Trophoblast cell (in vitro differentiated cells and primary cell): Measurements from ENCODE around the gene NAXE.

Source experiments
- DNase-seq, 2 donors: peaks; one replicate each; pipeline ENCODE4 v3.0.0-alpha.2; 2016
- H2AFZ ChIP-seq: 2 replicates; pipeline ENCODE4 v1.6.1; 2013; ENCODE audit warnings: low read length, moderate library complexity, mild to moderate bottlenecking; ENCODE audit not compliant: insufficient read depth, poor library complexity
- H2AK5ac ChIP-seq: 2 replicates; pipeline ENCODE4 v1.6.1; 2013; ENCODE audit warnings: mild to moderate bottlenecking, low read length
- H2BK120ac ChIP-seq: 2 replicates; pipeline ENCODE4 v1.6.1; 2013; ENCODE audit warnings: low read length, mild to moderate bottlenecking, moderate library complexity; ENCODE audit not compliant: insufficient read depth, poor library complexity
- H2BK12ac ChIP-seq: 2 replicates; pipeline ENCODE4 v1.6.1; 2013; ENCODE audit warnings: mild to moderate bottlenecking, low read length, moderate library complexity
- H2BK5ac ChIP-seq: 2 replicates; pipeline ENCODE4 v1.6.1; 2013; ENCODE audit warnings: low read length, low read depth, moderate library complexity, mild to moderate bottlenecking; ENCODE audit not compliant: poor library complexity
- H3K14ac ChIP-seq: 2 replicates; pipeline ENCODE4 v1.6.1; 2013; ENCODE audit warnings: mild to moderate bottlenecking, low read length
- H3K18ac ChIP-seq: 2 replicates; pipeline ENCODE4 v1.6.1; 2013; ENCODE audit warnings: mild to moderate bottlenecking, low read length
- H3K23ac ChIP-seq: 2 replicates; pipeline ENCODE4 v1.6.1; 2013; ENCODE audit warnings: low read length
- H3K27ac ChIP-seq: 2 replicates; pipeline ENCODE4 v1.5.1; 2013; ENCODE audit warnings: low read depth, mild to moderate bottlenecking, inconsistent platforms, low read length, moderate library complexity
- H3K27me3 ChIP-seq: 2 replicates; pipeline ENCODE4 v1.6.1; 2013; ENCODE audit warnings: inconsistent platforms, mild to moderate bottlenecking, low read length, moderate library complexity; ENCODE audit not compliant: insufficient read depth
- H3K36me3 ChIP-seq, 2 experiments: 1 replicate in 1 of 2; 2 replicates in 1 of 2; pipeline ENCODE4 v1.6.1; 2013; ENCODE audit warnings: low read length in 2 of 2, mild to moderate bottlenecking in 2 of 2, moderate library complexity in 1 of 2; ENCODE audit not compliant: insufficient read depth in 2 of 2, control insufficient read depth in 1 of 2
- H3K4ac ChIP-seq: 2 replicates; pipeline ENCODE4 v1.6.1; 2013; ENCODE audit warnings: low read depth, mild to moderate bottlenecking, low read length, moderate library complexity
- H3K4me1 ChIP-seq, 2 experiments: 1 replicate in 1 of 2; 2 replicates in 1 of 2; pipeline ENCODE4 v1.6.1; 2013; ENCODE audit warnings: low read length in 2 of 2, mild to moderate bottlenecking in 2 of 2, moderate library complexity in 1 of 2; ENCODE audit not compliant: insufficient read depth in 2 of 2, control insufficient read depth in 1 of 2
- H3K4me2 ChIP-seq: 2 replicates; pipeline ENCODE4 v1.6.1; 2013; ENCODE audit warnings: inconsistent platforms, mild to moderate bottlenecking, low read length, moderate library complexity
- H3K4me3 ChIP-seq: 2 replicates; pipeline ENCODE4 v1.5.1; 2013; ENCODE audit warnings: mild to moderate bottlenecking, low read depth, low read length, inconsistent platforms
- H3K79me1 ChIP-seq: one replicate; pipeline ENCODE4 v1.6.1; 2013; ENCODE audit warnings: low read length
- H3K79me2 ChIP-seq: 2 replicates; pipeline ENCODE4 v1.6.1; 2013; ENCODE audit warnings: low read length, mild to moderate bottlenecking; ENCODE audit not compliant: control insufficient read depth, insufficient read depth, poor library complexity
- H3K9ac ChIP-seq: 2 replicates; pipeline ENCODE4 v1.6.1; 2013; ENCODE audit warnings: mild to moderate bottlenecking, low read length
- H3K9me3 ChIP-seq: 2 replicates; pipeline ENCODE4 v1.6.1; 2013; ENCODE audit warnings: low read depth, mild to moderate bottlenecking, control low read depth, inconsistent platforms, low read length; ENCODE audit not compliant: insufficient read depth
- H4K12ac ChIP-seq: 2 replicates; pipeline ENCODE4 v1.6.1; 2013; ENCODE audit warnings: low read depth, mild to moderate bottlenecking, low read length, moderate library complexity
- H4K8ac ChIP-seq: 2 replicates; pipeline ENCODE4 v1.6.1; 2013; ENCODE audit warnings: low read depth, mild to moderate bottlenecking, low read length, moderate library complexity
- H4K91ac ChIP-seq: one replicate; pipeline ENCODE4 v1.6.1; 2013; ENCODE audit warnings: low read depth, mild to moderate bottlenecking, low read length, moderate library complexity
- WGBS: extraction: QIAGEN DNeasy Blood & Tissue Kit; methylation state at CpG from one replicate; pipeline ENCODE4 v1.1.7; 2013; ENCODE audit warnings: missing lambda C conversion rate; ENCODE audit not compliant: insufficient read length, insufficient coverage; ENCODE audit errors: extremely low coverage; 5-methylcytosine and 5-hydroxymethylcytosine counted together

The NAXE gene

GRCh38 chr1:156550346-156550745, 41.2 kb upstream of the NAXE start:
- H2BK5ac ChIP-seq, result no peak overlapping the region
- DNase-seq, result no peak
- H3K14ac ChIP-seq, result no peak overlapping the region
- H4K91ac ChIP-seq, result no peak overlapping the region
- no peaks in the 10 kb centered on the region for H3K27me3 ChIP-seq
- no peaks in the 10 kb centered on the region for H3K79me2 ChIP-seq
- no peak overlapping the region for H2BK120ac ChIP-seq
- no peak overlapping the region for H3K23ac ChIP-seq
- no peak overlapping the region for H2AFZ ChIP-seq
- no peak overlapping the region for H3K4ac ChIP-seq
- peaks cover 36 to 52% of the 10 kb centered on the region in 2 experiments for H3K36me3 ChIP-seq
- no peaks in the 10 kb centered on the region for H3K9me3 ChIP-seq
- H3K4me1 ChIP-seq, result peaks cover 5 to 8% of the 10 kb centered on the region in 2 experiments
- H3K4me3 ChIP-seq, result peak overlapping the region; percentile 18
- no peak overlapping the region for H3K27ac ChIP-seq
- H3K18ac ChIP-seq, result no peak overlapping the region
- H3K4me2 ChIP-seq, result no peak overlapping the region
- no peak overlapping the region for H2BK12ac ChIP-seq
- no peak overlapping the region for H4K8ac ChIP-seq
- no peak overlapping the region for H2AK5ac ChIP-seq
- no CpG with 5 or more reads among the region's 5 CpGs for WGBS
- H3K79me1 ChIP-seq, result no peaks in the 10 kb centered on the region
- H3K9ac ChIP-seq, result no peak overlapping the region
- peak overlapping the region; percentile 20 for H4K12ac ChIP-seq

DNA sequence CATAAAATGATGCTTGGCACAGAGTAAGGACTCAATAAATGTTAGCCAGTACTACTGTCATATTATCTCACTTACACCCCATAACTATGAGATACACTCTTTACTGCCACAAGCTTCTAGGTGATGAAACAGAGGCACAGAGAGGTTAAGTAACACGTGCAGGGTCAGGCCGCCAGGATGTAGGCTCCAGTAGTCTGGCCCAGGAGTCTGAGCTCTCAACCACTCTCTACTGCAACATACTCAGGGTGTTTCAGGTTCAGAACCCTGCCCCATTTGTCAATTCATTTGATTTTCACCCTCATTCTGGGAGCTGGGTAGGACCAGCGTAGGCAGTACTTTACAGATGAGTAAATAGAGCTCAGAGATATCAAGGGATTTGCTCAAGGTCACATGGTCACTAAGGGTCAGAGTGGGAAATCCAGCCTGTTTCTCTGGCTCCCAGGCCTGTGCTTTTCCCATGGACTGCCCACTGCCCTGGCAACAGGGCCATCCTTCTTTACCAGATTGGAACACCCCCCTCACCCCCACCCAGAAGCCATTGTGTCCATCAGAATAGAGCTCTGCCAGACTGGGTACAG, 40.4 kb upstream of the NAXE start:
- no CpG with 5 or more reads among the region's 3 CpGs for WGBS
- Histone ChIP-seq H3K79me2 (no peaks in the 10 kb centered on the region), H3K4ac (no peak overlapping the region), H2BK5ac (no peak overlapping the region), H3K9ac (no peak overlapping the region), H3K9me3 (no peaks in the 10 kb centered on the region), H3K4me1 (peaks cover 5 to 8% of the 10 kb centered on the region in 2 experiments), H2AFZ (no peak overlapping the region), H2BK120ac (no peak overlapping the region), H3K4me2 (no peak overlapping the region), H3K36me3 (peaks cover 38 to 53% of the 10 kb centered on the region in 2 experiments), H3K27me3 (no peaks in the 10 kb centered on the region), H2AK5ac (no peak overlapping the region), H2BK12ac (no peak overlapping the region), H3K14ac (no peak overlapping the region), H3K23ac (no peak overlapping the region), H4K8ac (no peak overlapping the region), H3K27ac (no peak overlapping the region), H4K12ac (no peak overlapping the region), H3K4me3 (no peak overlapping the region), H4K91ac (no peak overlapping the region), H3K79me1 (no peaks in the 10 kb centered on the region), H3K18ac (no peak overlapping the region)
- no peak for DNase-seq

GRCh38 chr1:156551869-156552268, 39.7 kb upstream of the NAXE start:
- Histone ChIP-seq H3K4me2 (no peak overlapping the region), H2AK5ac (no peak overlapping the region), H3K4me1 (peaks cover 5 to 8% of the 10 kb centered on the region in 2 experiments), H3K27me3 (no peaks in the 10 kb centered on the region), H3K79me2 (no peaks in the 10 kb centered on the region), H2AFZ (no peak overlapping the region), H3K4me3 (no peak overlapping the region), H4K91ac (no peak overlapping the region), H3K9me3 (no peaks in the 10 kb centered on the region), H2BK5ac (no peak overlapping the region), H3K27ac (no peak overlapping the region), H4K12ac (no peak overlapping the region), H3K23ac (no peak overlapping the region), H3K79me1 (no peaks in the 10 kb centered on the region), H2BK12ac (no peak overlapping the region), H4K8ac (no peak overlapping the region), H3K36me3 (peaks cover 39 to 55% of the 10 kb centered on the region in 2 experiments), H3K18ac (no peak overlapping the region), H3K9ac (no peak overlapping the region), H3K4ac (no peak overlapping the region), H2BK120ac (no peak overlapping the region), H3K14ac (no peak overlapping the region)
- no CpG with 5 or more reads among the region's 6 CpGs for WGBS
- peak; percentile 59 to 63 for DNase-seq

- H3K27ac ChIP-seq, result no peak overlapping the region
- H3K36me3 ChIP-seq, result peaks cover 35 to 51% of the 10 kb centered on the region in 2 experiments
- H3K18ac ChIP-seq, result no peak overlapping the region
- H4K8ac ChIP-seq, result no peak overlapping the region
- peak; percentile 93 to 97 for DNase-seq
- H3K27me3 ChIP-seq, result no peaks in the 10 kb centered on the region
- H3K79me2 ChIP-seq, result no peaks in the 10 kb centered on the region
- no peak overlapping the region for H3K4me2 ChIP-seq
- no peak overlapping the region for H3K14ac ChIP-seq
- no peak overlapping the region for H2BK120ac ChIP-seq
- no peak overlapping the region for H4K91ac ChIP-seq
- H2BK5ac ChIP-seq, result no peak overlapping the region
- H3K4me3 ChIP-seq, result no peak overlapping the region
- H3K23ac ChIP-seq, result no peak overlapping the region
- H3K4ac ChIP-seq, result no peak overlapping the region
- H2AK5ac ChIP-seq, result no peak overlapping the region
- H2AFZ ChIP-seq, result no peak overlapping the region
- whole genome bisulfite sequencing, result no CpG with 5 or more reads among the region's 5 CpGs
- no peak overlapping the region for H4K12ac ChIP-seq
- no peak overlapping the region for H3K9ac ChIP-seq
- peaks cover 5 to 8% of the 10 kb centered on the region in 2 experiments for H3K4me1 ChIP-seq
- H3K9me3 ChIP-seq, result no peaks in the 10 kb centered on the region
- H3K79me1 ChIP-seq, result no peaks in the 10 kb centered on the region
- no peak overlapping the region for H2BK12ac ChIP-seq
These were observed 39.1 kb upstream of the NAXE start for GRCh38 chr1:156552518-156552917.
